AML-193 (cell line): ENCODE results near the gene TPM4.
"Not testable (repeated sequence)": the region's sequence is repeated elsewhere in the genome, so short reads cannot be mapped to it uniquely, and the experiment has no call there.

ENCODE experiments used
- DNase-seq, 2 experiments: peaks; one replicate each; lab custom pipeline; 2025; lab: John Stamatoyannopoulos, UW

The TPM4 gene

GRCh38 chr19:16096280-16096855 lies 20.1 kb downstream of the TPM4 start:
- DNase-seq = no peak

GRCh38 chr19:16098416-16098768 lies 22.1 kb downstream of the TPM4 start:
- no peak for DNase-seq

GRCh38 chr19:16098821-16099220 lies 22.5 kb downstream of the TPM4 start:
- no peak for DNase-seq

- not testable (repeated sequence) for DNase-seq
Measured at GRCh38 chr19:16099314-16099965, 23.1 kb downstream of the TPM4 start.

GRCh38 chr19:16100524-16100923 lies 24.2 kb downstream of the TPM4 start:
- DNase-seq = no peak

- DNase-seq = no peak
Measured at GRCh38 chr19:16104722-16105121, 28.4 kb downstream of the TPM4 start.

- DNase-seq = no peak
Measured at GRCh38 chr19:16106121-16106520, 29.8 kb downstream of the TPM4 start.

GRCh38 chr19:16111160-16111908 lies 35.0 kb downstream of the TPM4 start, which contains the start of gene RAB8A:
Gene RAB8A, plus strand, starts transcription at chr19:16111889. Its CDS starts 13 bp downstream, at chr19:16111902.
- peak; percentile 94 to 96 for DNase-seq

GRCh38 chr19:16111909-16112752 lies 35.8 kb downstream of the TPM4 start:
- no peak for DNase-seq

- peak; percentile 63 to 71 for DNase-seq
Measured at GRCh38 chr19:16112778-16113177, 36.5 kb downstream of the TPM4 start.

GRCh38 chr19:16113727-16114126 lies 37.4 kb downstream of the TPM4 start:
- DNase-seq = peak; percentile 60 to 69

- no peak for DNase-seq
Measured at GRCh38 chr19:16115301-16116039, 39.2 kb downstream of the TPM4 start.

GRCh38 chr19:16116067-16116466 lies 39.8 kb downstream of the TPM4 start:
- DNase-seq = no peak

GRCh38 chr19:16117594-16118033 lies 41.3 kb downstream of the TPM4 start:
- no peak for DNase-seq

- DNase-seq = peak; percentile 67 to 77
Measured at GRCh38 chr19:16118489-16119033, 42.3 kb downstream of the TPM4 start.

- DNase-seq = peak in 1 of 2 experiments; percentile 22
Measured at GRCh38 chr19:16119075-16119857, 43.0 kb downstream of the TPM4 start.

GRCh38 chr19:16121141-16121540 lies 44.8 kb downstream of the TPM4 start:
- DNase-seq = no peak

GRCh38 chr19:16121967-16122366 lies 45.7 kb downstream of the TPM4 start:
- no peak for DNase-seq

- DNase-seq = no peak
Measured at GRCh38 chr19:16124953-16125352, 48.7 kb downstream of the TPM4 start.

- no peak for DNase-seq
Measured at GRCh38 chr19:16125737-16126495, 49.6 kb downstream of the TPM4 start.
